IMR-90 (cell line): Measurements from ENCODE around the gene PPIP5K2. TPM values are rescaled to one million over a fixed set of nuclear protein-coding genes. Genes with fewer than 3 reads are reported as not detected.

Experiments
- ATAC-seq: fragments of 200-7000 bp; cut with Tn5 transposase; 2 replicates; pipeline ENCODE4 v1.9.1; 2020; ENCODE audit warnings: low read depth, mild to moderate bottlenecking, moderate library complexity
- BruUV-seq: library from RNA; stranded (reverse); fragments of 400-500 nt; replicated peaks from 2 replicates; lab custom pipeline; 2021; lab: Mats Ljungman, UMichigan
- CTCF ChIA-PET: fragments of 300-600 bp; formaldehyde crosslinking; extraction: SDS; loops from one replicate; lab custom pipeline; 2021; ENCODE audit warnings: antibody characterized with exemption; lab: Yijun Ruan, JAX
- POLR2A ChIA-PET: fragments of 300-600 bp; sonication (Branson Sonifier 250); formaldehyde crosslinking; loops from one replicate; lab custom pipeline; 2022; ENCODE audit warnings: antibody characterized with exemption; ENCODE audit not compliant: unreplicated experiment; lab: Charles Lee
- DNase-seq: peaks from one replicate; pipeline ENCODE4 v3.0.0; 2013
- H2AFZ ChIP-seq: replicated peaks from 2 replicates; pipeline ENCODE3; 2013; ENCODE audit warnings: low read length, mild to moderate bottlenecking; ENCODE audit not compliant: poor library complexity
- H2AK5ac ChIP-seq: 2 replicates; pipeline ENCODE4 v1.6.1; 2013; ENCODE audit warnings: low read depth, low read length, inconsistent platforms
- H2AK9ac ChIP-seq: replicated peaks from 2 replicates; pipeline ENCODE3; 2013; ENCODE audit warnings: mild to moderate bottlenecking, low read depth, low read length, moderate library complexity; ENCODE audit not compliant: poor library complexity
- H2BK120ac ChIP-seq: 2 replicates; pipeline ENCODE4 v1.6.1; 2013; ENCODE audit warnings: low read depth, low read length, inconsistent platforms
- H2BK15ac ChIP-seq: 3 replicates; pipeline ENCODE4 v1.6.1; 2013; ENCODE audit warnings: low read depth, low read length, inconsistent platforms
- H2BK20ac ChIP-seq: 2 replicates; pipeline ENCODE4 v1.6.1; 2013; ENCODE audit warnings: low read depth, mild to moderate bottlenecking, inconsistent platforms, low read length, moderate library complexity
- H2BK5ac ChIP-seq: 2 replicates; pipeline ENCODE4 v1.6.1; 2013; ENCODE audit warnings: mild to moderate bottlenecking, low read depth, low read length, inconsistent platforms; ENCODE audit not compliant: poor library complexity, severe bottlenecking
- H3K14ac ChIP-seq: replicated peaks from 2 replicates; pipeline ENCODE4 v1.6.1; 2013; ENCODE audit warnings: low read depth, low read length, inconsistent platforms
- H3K18ac ChIP-seq: 2 replicates; pipeline ENCODE4 v1.6.1; 2013; ENCODE audit warnings: low read depth, low read length, control low read depth
- H3K23ac ChIP-seq: 2 replicates; pipeline ENCODE4 v1.6.1; 2013; ENCODE audit warnings: low read depth, low read length, inconsistent platforms
- H3K27ac ChIP-seq: 2 replicates; pipeline ENCODE4 v1.5.1; 2013; ENCODE audit warnings: mild to moderate bottlenecking, control low read depth, low read length; ENCODE audit not compliant: insufficient read depth
- H3K27me3 ChIP-seq: 2 replicates; pipeline ENCODE4 v1.6.1; 2013; ENCODE audit warnings: low read length; ENCODE audit not compliant: control insufficient read depth, insufficient read depth
- H3K36me3 ChIP-seq: 2 replicates; pipeline ENCODE4 v1.6.1; 2013; ENCODE audit warnings: low read length, mixed read lengths; ENCODE audit not compliant: control insufficient read depth, insufficient read depth
- H3K4ac ChIP-seq: 2 replicates; pipeline ENCODE4 v1.6.1; 2013; ENCODE audit warnings: low read depth, low read length, inconsistent platforms
- H3K4me1 ChIP-seq: 2 replicates; pipeline ENCODE4 v1.6.1; 2013; ENCODE audit warnings: low read length, mixed read lengths; ENCODE audit not compliant: control insufficient read depth, insufficient read depth
- H3K4me2 ChIP-seq: 2 replicates; pipeline ENCODE4 v1.6.1; 2013; ENCODE audit warnings: low read depth, mild to moderate bottlenecking, control low read depth, low read length, moderate library complexity
- H3K4me3 ChIP-seq: 2 replicates; pipeline ENCODE4 v1.5.1; 2013; ENCODE audit warnings: low read depth, mild to moderate bottlenecking, control low read depth, low read length, moderate library complexity; ENCODE audit not compliant: insufficient read depth
- H3K56ac ChIP-seq: 2 replicates; pipeline ENCODE4 v1.6.1; 2013; ENCODE audit warnings: low read length, inconsistent platforms; ENCODE audit not compliant: insufficient read depth; ENCODE audit errors: extremely low read depth
- H3K79me1 ChIP-seq, 2 experiments: 2 replicates each; pipeline ENCODE4 v1.6.1; 2013; ENCODE audit warnings: low read length in 2 of 2, inconsistent platforms in 1 of 2, low read depth in 1 of 2
- H3K9ac ChIP-seq: 2 replicates; pipeline ENCODE4 v1.6.1; 2013; ENCODE audit warnings: low read depth, low read length, control low read depth
- H3K9me1 ChIP-seq: 2 replicates; pipeline ENCODE4 v1.6.1; 2013; ENCODE audit warnings: low read length, inconsistent platforms; ENCODE audit not compliant: insufficient read depth
- H3K9me3 ChIP-seq: 2 replicates; pipeline ENCODE4 v1.6.1; 2013; ENCODE audit warnings: low read length; ENCODE audit not compliant: control insufficient read depth, insufficient read depth
- H4K20me1 ChIP-seq: 2 replicates; pipeline ENCODE4 v1.6.1; 2013; ENCODE audit warnings: low read length, inconsistent platforms; ENCODE audit not compliant: insufficient read depth
- H4K5ac ChIP-seq: 2 replicates; pipeline ENCODE4 v1.6.1; 2013; ENCODE audit warnings: mild to moderate bottlenecking, low read depth, low read length, control low read depth
- H4K8ac ChIP-seq, 2 experiments: 2 replicates each; pipeline ENCODE4 v1.6.1; 2013; ENCODE audit warnings: low read depth in 2 of 2, low read length in 2 of 2, control low read depth in 1 of 2, inconsistent platforms in 1 of 2
- H4K91ac ChIP-seq: 2 replicates; pipeline ENCODE4 v1.6.1; 2013; ENCODE audit warnings: low read depth, low read length, inconsistent platforms; ENCODE audit not compliant: insufficient read depth
- BHLHE40 ChIP-seq: fragments of 150-350 bp; IDR thresholded peaks from 2 replicates; pipeline ENCODE4 v1.6.1; 2016; ENCODE audit warnings: mild to moderate bottlenecking, low read depth, low read length
- CEBPB ChIP-seq: IDR thresholded peaks from 2 replicates; pipeline ENCODE4 v1.6.1; 2012; ENCODE audit warnings: low read depth, low read length, improper control_type of control experiment
- FOS ChIP-seq: fragments of 150-350 bp; IDR thresholded peaks from 2 replicates; pipeline ENCODE4 v1.6.1; 2016; ENCODE audit warnings: low read depth, low read length
- MAZ ChIP-seq: IDR thresholded peaks from 2 replicates; pipeline ENCODE4 v1.6.1; 2012; ENCODE audit warnings: low read depth, mild to moderate bottlenecking, low read length, improper control_type of control experiment, moderate library complexity, borderline replicate concordance
- MXI1 ChIP-seq: IDR thresholded peaks from 2 replicates; pipeline ENCODE4 v1.6.1; 2012; ENCODE audit warnings: low read depth, mild to moderate bottlenecking, low read length, moderate library complexity, borderline replicate concordance
- NFE2L2 ChIP-seq: fragments of 150-350 bp; IDR thresholded peaks from 2 replicates; pipeline ENCODE4 v1.6.1; 2016; ENCODE audit warnings: low read depth, mild to moderate bottlenecking, low read length
- POLR2A ChIP-seq: IDR thresholded peaks from 2 replicates; pipeline ENCODE4 v1.6.1; 2012; ENCODE audit warnings: mild to moderate bottlenecking, low read depth, low read length
- RAD21 ChIP-seq: IDR thresholded peaks from 2 replicates; pipeline ENCODE4 v1.6.1; 2012; ENCODE audit warnings: low read length, improper control_type of control experiment
- RCOR1 ChIP-seq: IDR thresholded peaks from 2 replicates; pipeline ENCODE4 v1.6.1; 2012; ENCODE audit warnings: mild to moderate bottlenecking, low read length, improper control_type of control experiment; ENCODE audit not compliant: insufficient replicate concordance
- RFX5 ChIP-seq: IDR thresholded peaks from 2 replicates; pipeline ENCODE4 v1.8.0; 2012; ENCODE audit warnings: low read depth, mild to moderate bottlenecking, low read length, moderate library complexity
- SMC3 ChIP-seq: fragments of 150-350 bp; IDR thresholded peaks from 2 replicates; pipeline ENCODE4 v1.6.1; 2016; ENCODE audit warnings: low read depth, mild to moderate bottlenecking, antibody characterized with exemption, low read length, moderate library complexity
- WGBS, 2 experiments: methylation state at CpG; one replicate each; pipeline versions ENCODE4 v1.1.5 to v1.1.7; 2013; ENCODE audit warnings: missing lambda C conversion rate in 2 of 2; ENCODE audit not compliant: insufficient read length in 1 of 2; ENCODE audit errors: extremely low coverage in 2 of 2; 5-methylcytosine and 5-hydroxymethylcytosine counted together
- dilution Hi-C: fragments of 300-500 bp; cut with HindIII; formaldehyde crosslinking; loops from one replicate; pipeline ENCODE4 v1.14.3; 2018; ENCODE audit warnings: low sequenced_read_pairs; ENCODE audit not compliant: unreplicated experiment
- in situ Hi-C: fragments of 300-500 bp; cut with MboI; formaldehyde crosslinking; loops from 3 replicates; pipeline ENCODE4 v1.14.3; 2019; ENCODE audit warnings: low sequenced_read_pairs, inconsistent platforms, mixed read lengths
- intact Hi-C: fragments of 100-400 bp; cut with micrococcal nuclease; formaldehyde crosslinking; loops from 2 replicates; pipeline ENCODE4 v1.10.0; 2022
- polyA plus RNA-seq, 3 experiments: library from polyadenylated mRNA; depleted of rRNA; stranded (reverse); fragments of >200 nt; gene quantifications; 2 replicates each; pipeline ENCODE4 v1.2.3, GENCODE V29; 2012; ENCODE audit warnings: low replicate concordance in 1 of 3
- total RNA-seq: library from RNA; depleted of rRNA; stranded (reverse); fragments of >200 nt; gene quantifications from 2 replicates; pipeline ENCODE4 v1.2.3, GENCODE V29; 2012
- TF ChIP-seq, protein P1 (sequence below): fragments of 150-350 bp; IDR thresholded peaks from 2 replicates; pipeline ENCODE4 v1.6.1; 2017; ENCODE audit warnings: mild to moderate bottlenecking, antibody characterized with exemption, low read length, low read depth
- TF ChIP-seq, protein P2 (sequence below): conservative IDR thresholded peaks from 2 replicates; pipeline ENCODE4 v1.5.1; 2012; ENCODE audit warnings: mild to moderate bottlenecking, low read depth, low read length, improper control_type of control experiment
- TF ChIP-seq, protein P3 (sequence below): fragments of 150-350 bp; IDR thresholded peaks from 2 replicates; pipeline ENCODE4 v1.6.1; 2016; ENCODE audit warnings: low read depth, mild to moderate bottlenecking, low read length, moderate library complexity, borderline replicate concordance

Gene PPIP5K2
- total and polyA plus RNA-seq, 2 of the 4 experiments (the other 2 are of a cell fraction): 32.4 to 67.6 TPM

DNA sequence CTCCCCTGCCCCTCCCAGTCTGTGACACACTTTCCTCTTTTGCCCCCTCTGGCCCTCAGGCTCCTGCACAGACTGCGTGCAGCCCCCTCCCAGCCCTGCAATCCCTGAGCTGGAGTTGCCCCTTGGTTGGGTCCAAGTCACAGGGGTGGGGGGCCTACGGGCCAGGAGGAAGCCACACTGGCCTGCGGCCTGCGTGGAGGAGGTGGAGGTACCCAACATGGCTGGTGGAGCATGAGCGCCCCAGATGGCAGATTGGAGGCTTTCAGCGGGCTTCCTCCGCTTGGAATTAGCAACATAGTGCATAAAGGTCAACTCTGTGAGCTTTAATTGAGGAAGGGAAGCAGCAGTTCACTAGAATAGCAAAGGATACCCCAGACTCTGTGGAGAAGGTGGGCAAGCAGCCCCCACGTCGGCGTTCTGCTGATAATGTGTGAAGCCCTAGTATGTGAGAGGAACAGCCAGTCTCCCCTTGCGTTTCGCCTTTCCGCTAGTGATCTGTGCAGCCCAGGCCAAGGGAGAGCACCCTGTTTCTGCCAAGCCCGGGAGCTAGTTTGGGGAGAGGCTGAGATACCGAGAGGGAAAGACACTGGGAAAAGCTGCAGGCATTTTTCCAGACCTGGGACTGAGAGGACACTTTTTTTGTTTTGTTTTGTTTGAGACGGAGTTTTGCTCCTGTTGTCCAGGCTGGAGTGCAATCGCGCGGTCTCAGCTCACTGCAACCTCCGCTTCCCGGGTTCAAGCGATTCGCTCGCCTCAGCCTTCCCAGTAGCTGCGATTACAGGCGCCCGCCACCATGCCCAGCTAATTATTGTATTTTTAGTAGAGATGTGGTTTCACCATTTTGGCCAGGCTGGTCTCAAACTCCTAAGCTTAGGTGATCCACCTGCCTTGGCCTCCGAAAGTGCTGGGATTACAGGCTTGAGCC lies 103.2 kb downstream of the PPIP5K2 start:
- Histone ChIP-seq H2BK5ac (no peak overlapping the region), H3K4ac (no peak overlapping the region), H2AK9ac (no peak overlapping the region), H2BK120ac (no peak overlapping the region), H2BK20ac (no peak overlapping the region), H3K4me2 (no peak overlapping the region), H3K18ac (no peak overlapping the region), H3K4me3 (no peak overlapping the region), H3K79me1 (no peaks in the 10 kb centered on the region), H2AK5ac (no peak overlapping the region), H3K36me3 (no peaks in the 10 kb centered on the region), H3K27ac (no peak overlapping the region), H4K20me1 (no peaks in the 10 kb centered on the region), H3K9ac (no peak overlapping the region), H2AFZ (no peak overlapping the region), H3K9me1 (no peaks in the 10 kb centered on the region), H3K56ac (no peak overlapping the region), H3K23ac (no peak overlapping the region), H2BK15ac (no peak overlapping the region), H3K4me1 (no peaks in the 10 kb centered on the region), H3K27me3 (no peaks in the 10 kb centered on the region), H3K9me3 (no peaks in the 10 kb centered on the region), H4K91ac (no peak overlapping the region), H4K5ac (no peak overlapping the region), H4K8ac (no peak overlapping the region), H3K14ac (no peak overlapping the region)
- ATAC-seq (no peak), DNase-seq (no peak)
- CTCF ChIA-PET: interaction anchor here (1.5 to 1.7 kb wide), 2 partner anchors 11 to 64 kb away, joined by 3 to 6 read pairs; no protein-coding TSS in a partner anchor
- POLR2A ChIA-PET: no interaction called here
- WGBS, 2 experiments: 89% methylated on average over 12 of the region's 28 CpGs; no CpG with 5 or more reads in 1 of the 2 experiments
- intact Hi-C loops: loop anchor here (10.0 kb wide), 1 partner anchor 178 kb away; no protein-coding TSS in a partner anchor
- dilution Hi-C loops: no loop called here
- no TSS peak for BruUV-seq
- in situ Hi-C loops: no loop called here
- no peak for TF ChIP-seq RCOR1
- no peak for TF ChIP-seq NFE2L2
- no peak for TF ChIP-seq POLR2A
- TF ChIP-seq MAZ: no peak
- TF ChIP-seq BHLHE40: no peak
- TF ChIP-seq, protein P1, sequence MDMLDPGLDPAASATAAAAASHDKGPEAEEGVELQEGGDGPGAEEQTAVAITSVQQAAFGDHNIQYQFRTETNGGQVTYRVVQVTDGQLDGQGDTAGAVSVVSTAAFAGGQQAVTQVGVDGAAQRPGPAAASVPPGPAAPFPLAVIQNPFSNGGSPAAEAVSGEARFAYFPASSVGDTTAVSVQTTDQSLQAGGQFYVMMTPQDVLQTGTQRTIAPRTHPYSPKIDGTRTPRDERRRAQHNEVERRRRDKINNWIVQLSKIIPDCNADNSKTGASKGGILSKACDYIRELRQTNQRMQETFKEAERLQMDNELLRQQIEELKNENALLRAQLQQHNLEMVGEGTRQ: no peak
- TF ChIP-seq CEBPB: no peak
- TF ChIP-seq RAD21: no peak
- TF ChIP-seq SMC3: no peak
- TF ChIP-seq, protein P2, sequence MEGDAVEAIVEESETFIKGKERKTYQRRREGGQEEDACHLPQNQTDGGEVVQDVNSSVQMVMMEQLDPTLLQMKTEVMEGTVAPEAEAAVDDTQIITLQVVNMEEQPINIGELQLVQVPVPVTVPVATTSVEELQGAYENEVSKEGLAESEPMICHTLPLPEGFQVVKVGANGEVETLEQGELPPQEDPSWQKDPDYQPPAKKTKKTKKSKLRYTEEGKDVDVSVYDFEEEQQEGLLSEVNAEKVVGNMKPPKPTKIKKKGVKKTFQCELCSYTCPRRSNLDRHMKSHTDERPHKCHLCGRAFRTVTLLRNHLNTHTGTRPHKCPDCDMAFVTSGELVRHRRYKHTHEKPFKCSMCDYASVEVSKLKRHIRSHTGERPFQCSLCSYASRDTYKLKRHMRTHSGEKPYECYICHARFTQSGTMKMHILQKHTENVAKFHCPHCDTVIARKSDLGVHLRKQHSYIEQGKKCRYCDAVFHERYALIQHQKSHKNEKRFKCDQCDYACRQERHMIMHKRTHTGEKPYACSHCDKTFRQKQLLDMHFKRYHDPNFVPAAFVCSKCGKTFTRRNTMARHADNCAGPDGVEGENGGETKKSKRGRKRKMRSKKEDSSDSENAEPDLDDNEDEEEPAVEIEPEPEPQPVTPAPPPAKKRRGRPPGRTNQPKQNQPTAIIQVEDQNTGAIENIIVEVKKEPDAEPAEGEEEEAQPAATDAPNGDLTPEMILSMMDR: no peak
- TF ChIP-seq, protein P3, sequence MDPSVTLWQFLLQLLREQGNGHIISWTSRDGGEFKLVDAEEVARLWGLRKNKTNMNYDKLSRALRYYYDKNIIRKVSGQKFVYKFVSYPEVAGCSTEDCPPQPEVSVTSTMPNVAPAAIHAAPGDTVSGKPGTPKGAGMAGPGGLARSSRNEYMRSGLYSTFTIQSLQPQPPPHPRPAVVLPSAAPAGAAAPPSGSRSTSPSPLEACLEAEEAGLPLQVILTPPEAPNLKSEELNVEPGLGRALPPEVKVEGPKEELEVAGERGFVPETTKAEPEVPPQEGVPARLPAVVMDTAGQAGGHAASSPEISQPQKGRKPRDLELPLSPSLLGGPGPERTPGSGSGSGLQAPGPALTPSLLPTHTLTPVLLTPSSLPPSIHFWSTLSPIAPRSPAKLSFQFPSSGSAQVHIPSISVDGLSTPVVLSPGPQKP: no peak
- no peak for TF ChIP-seq MXI1
- no peak for TF ChIP-seq RFX5
- no peak for TF ChIP-seq FOS
